ENCODE data around the gene CRIM1. TPM values are rescaled to one million over a fixed set of nuclear protein-coding genes. Genes with fewer than 3 reads are reported as not detected.

CRIM1 gene
- total RNA-seq, 1 donor from 2014 or later: 60.4 TPM

GRCh38 chr2:36461039-36461681 is 105.6 kb downstream of the CRIM1 start:
- TF ChIP-seq POLR2AphosphoS5 (IDR thresholded peaks at IDR 0.05; ENCODE audit: insufficient read depth in 1 of 2, low read depth in 1 of 2) (peak in 1 of 2 donors; percentile 93), POLR2A (IDR thresholded peaks at IDR 0.05) (no peak), CTCF (IDR thresholded peaks at IDR 0.05) (peak in 1 of 3 experiments; percentile 3)
- no peaks in the 10 kb centered on the region for H3K27me3 ChIP-seq
- intact Hi-C loops (cut with DNase I): no loop called here
- no peaks in the 10 kb centered on the region for H3K36me3 ChIP-seq
- no peaks in the 10 kb centered on the region for H3K9me3 ChIP-seq
- H3K27ac ChIP-seq: peak overlapping the region; percentile 59
- H3K4me3 ChIP-seq: no peak overlapping the region
- no peak for DNase-seq (ENCODE audit: extremely low spot score in 2 of 2)
- H3K4me1 ChIP-seq: peaks cover 23% of the 10 kb centered on the region

GRCh38 chr2:36462311-36462935 is 106.8 kb downstream of the CRIM1 start:
- TF ChIP-seq CTCF (IDR thresholded peaks at IDR 0.05) (no peak), POLR2A (IDR thresholded peaks at IDR 0.05) (no peak), POLR2AphosphoS5 (IDR thresholded peaks at IDR 0.05; ENCODE audit: insufficient read depth in 1 of 2, low read depth in 1 of 2) (no peak)
- Histone ChIP-seq H3K4me1 (peaks cover 21% of the 10 kb centered on the region), H3K36me3 (no peaks in the 10 kb centered on the region), H3K4me3 (no peak overlapping the region), H3K27me3 (no peaks in the 10 kb centered on the region), H3K9me3 (no peaks in the 10 kb centered on the region), H3K27ac (peak overlapping the region; percentile 53)
- no peak for DNase-seq (ENCODE audit: extremely low spot score in 2 of 2)
- intact Hi-C loops (cut with DNase I): no loop called here

GRCh38 chr2:36463365-36463764 is 107.8 kb downstream of the CRIM1 start:
- H3K27ac ChIP-seq: no peak overlapping the region
- H3K4me3 ChIP-seq: no peak overlapping the region
- H3K36me3 ChIP-seq: no peaks in the 10 kb centered on the region
- no peaks in the 10 kb centered on the region for H3K27me3 ChIP-seq
- intact Hi-C loops (cut with DNase I): no loop called here
- no peaks in the 10 kb centered on the region for H3K9me3 ChIP-seq
- no peak for TF ChIP-seq CTCF (IDR thresholded peaks at IDR 0.05)
- no peak for TF ChIP-seq POLR2AphosphoS5 (IDR thresholded peaks at IDR 0.05; ENCODE audit: insufficient read depth in 1 of 2, low read depth in 1 of 2)
- no peak for TF ChIP-seq POLR2A (IDR thresholded peaks at IDR 0.05)
- peaks cover 21% of the 10 kb centered on the region for H3K4me1 ChIP-seq
- no peak for DNase-seq (ENCODE audit: extremely low spot score in 2 of 2)

- H3K4me3 ChIP-seq: no peak overlapping the region
- intact Hi-C loops (cut with DNase I): no loop called here
- no peak for TF ChIP-seq POLR2A (IDR thresholded peaks at IDR 0.05)
- no peaks in the 10 kb centered on the region for H3K9me3 ChIP-seq
- no peak for DNase-seq (ENCODE audit: extremely low spot score in 2 of 2)
- H3K36me3 ChIP-seq: no peaks in the 10 kb centered on the region
- H3K4me1 ChIP-seq: peaks cover 25% of the 10 kb centered on the region
- H3K27me3 ChIP-seq: no peaks in the 10 kb centered on the region
- no peak overlapping the region for H3K27ac ChIP-seq
Observed at GRCh38 chr2:36464006-36464721, 108.6 kb downstream of the CRIM1 start.

GRCh38 chr2:36466135-36466534 is 110.6 kb downstream of the CRIM1 start:
- Histone ChIP-seq H3K4me1 (peaks cover 24% of the 10 kb centered on the region), H3K27ac (no peak overlapping the region), H3K36me3 (no peaks in the 10 kb centered on the region), H3K4me3 (no peak overlapping the region), H3K27me3 (no peaks in the 10 kb centered on the region), H3K9me3 (no peaks in the 10 kb centered on the region)
- TF ChIP-seq POLR2AphosphoS5 (IDR thresholded peaks at IDR 0.05; ENCODE audit: insufficient read depth in 1 of 2, low read depth in 1 of 2): no peak
- TF ChIP-seq POLR2A (IDR thresholded peaks at IDR 0.05): no peak
- TF ChIP-seq CTCF (IDR thresholded peaks at IDR 0.05): no peak
- no peak for DNase-seq (ENCODE audit: extremely low spot score in 2 of 2)
- intact Hi-C loops (cut with DNase I): no loop called here

Data from vagina (tissue), 2 donors.